Measurements from ENCODE around the gene CNTNAP5. TPM values are rescaled to one million over a fixed set of nuclear protein-coding genes. Genes with fewer than 3 reads are reported as not detected.

CNTNAP5 gene
- total RNA-seq, 1 donor from 2014 or later: not detected

DNA sequence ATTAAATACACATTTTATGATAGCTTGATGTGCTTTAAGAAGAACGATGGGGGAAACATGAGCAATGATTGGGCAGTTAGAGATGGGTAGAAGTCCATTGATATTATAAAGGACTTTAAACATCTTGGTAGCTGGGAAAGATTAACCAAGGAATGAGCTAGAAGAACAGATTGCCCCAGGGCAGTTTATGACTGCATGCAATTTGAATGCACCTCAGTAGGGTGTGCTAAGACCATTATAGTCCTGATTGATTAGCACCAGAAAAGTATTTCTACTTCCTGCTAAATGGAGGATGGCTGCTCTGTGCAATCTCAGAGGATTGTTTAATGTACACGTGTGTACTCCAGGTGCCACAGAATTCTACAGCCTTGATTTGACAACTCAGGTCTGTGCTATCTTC, 641.9 kb downstream of the CNTNAP5 start:
- H3F3A ChIP-seq (ENCODE audit: low read depth): no peaks in the 10 kb centered on the region
- no peak overlapping the region for H3K4me3 ChIP-seq
- no peak overlapping the region for H2AFZ ChIP-seq (replicated peaks)
- H3K4me2 ChIP-seq: no peak overlapping the region
- H3K9me3 Mint-ChIP-seq: no peaks in the 10 kb centered on the region
- no peaks in the 10 kb centered on the region for H3K36me3 Mint-ChIP-seq
- no peak for DNase-seq (ENCODE audit: low spot score)
- H3K4me1 ChIP-seq: peaks cover 5% of the 10 kb centered on the region
- no peak overlapping the region for H3K27ac Mint-ChIP-seq
- no peaks in the 10 kb centered on the region for H3K9me3 ChIP-seq (ENCODE audit: low read depth)
- no peaks in the 10 kb centered on the region for H4K20me1 ChIP-seq (ENCODE audit: low read depth)
- TF ChIP-seq CTCF (IDR thresholded peaks at IDR 0.05): no peak
- no peak for TF ChIP-seq EZH2phosphoT487 (IDR thresholded peaks at IDR 0.05)
- no peak for TF ChIP-seq EZH2 (IDR thresholded peaks at IDR 0.05)
- H3K27ac ChIP-seq: no peak overlapping the region
- H3K9ac ChIP-seq: no peak overlapping the region
- H3K4me3 Mint-ChIP-seq: no peak overlapping the region
- H3K27me3 Mint-ChIP-seq (ENCODE audit: insufficient read depth, low read depth): peaks cover 4% of the 10 kb centered on the region
- H3K4me1 Mint-ChIP-seq: peaks cover 4% of the 10 kb centered on the region
- H3K36me3 ChIP-seq: no peaks in the 10 kb centered on the region
- no peaks in the 10 kb centered on the region for H3K79me2 ChIP-seq (ENCODE audit: low read depth)
- H3K27me3 ChIP-seq: no peaks in the 10 kb centered on the region

- Histone ChIP-seq H3F3A (ENCODE audit: low read depth) (no peaks in the 10 kb centered on the region), H3K27ac (no peak overlapping the region), H3K9me3 (ENCODE audit: low read depth) (no peaks in the 10 kb centered on the region), H4K20me1 (ENCODE audit: low read depth) (no peaks in the 10 kb centered on the region), H3K4me2 (no peak overlapping the region), H3K79me2 (ENCODE audit: low read depth) (no peaks in the 10 kb centered on the region), H3K4me3 (no peak overlapping the region), H3K36me3 (no peaks in the 10 kb centered on the region), H3K9ac (no peak overlapping the region), H3K27me3 (no peaks in the 10 kb centered on the region), H2AFZ (replicated peaks) (no peak overlapping the region), H3K4me1 (peaks cover 5% of the 10 kb centered on the region)
- Mint-ChIP-seq H3K4me3 (no peak overlapping the region), H3K9me3 (no peaks in the 10 kb centered on the region), H3K27me3 (ENCODE audit: insufficient read depth, low read depth) (peaks cover 4% of the 10 kb centered on the region), H3K27ac (no peak overlapping the region), H3K4me1 (peaks cover 4% of the 10 kb centered on the region), H3K36me3 (no peaks in the 10 kb centered on the region)
- no peak for TF ChIP-seq EZH2phosphoT487 (IDR thresholded peaks at IDR 0.05)
- TF ChIP-seq CTCF (IDR thresholded peaks at IDR 0.05): no peak
- no peak for TF ChIP-seq EZH2 (IDR thresholded peaks at IDR 0.05)
- DNase-seq (ENCODE audit: low spot score): no peak
Observed at GRCh38 chr2:124668161-124668560, 643.1 kb downstream of the CNTNAP5 start.

GRCh38 chr2:124670187-124670586, 645.1 kb downstream of the CNTNAP5 start:
- H3K27me3 Mint-ChIP-seq (ENCODE audit: insufficient read depth, low read depth): peaks cover 2% of the 10 kb centered on the region
- no peaks in the 10 kb centered on the region for H3K36me3 ChIP-seq
- no peak overlapping the region for H3K4me2 ChIP-seq
- no peaks in the 10 kb centered on the region for H3K79me2 ChIP-seq (ENCODE audit: low read depth)
- no peak overlapping the region for H3K27ac Mint-ChIP-seq
- H3K9ac ChIP-seq: no peak overlapping the region
- no peak for DNase-seq (ENCODE audit: low spot score)
- no peaks in the 10 kb centered on the region for H3F3A ChIP-seq (ENCODE audit: low read depth)
- H3K4me3 Mint-ChIP-seq: no peak overlapping the region
- H4K20me1 ChIP-seq (ENCODE audit: low read depth): no peaks in the 10 kb centered on the region
- H3K9me3 ChIP-seq (ENCODE audit: low read depth): no peaks in the 10 kb centered on the region
- H3K4me1 ChIP-seq: peaks cover 5% of the 10 kb centered on the region
- H3K9me3 Mint-ChIP-seq: no peaks in the 10 kb centered on the region
- no peak overlapping the region for H3K27ac ChIP-seq
- H2AFZ ChIP-seq (replicated peaks): no peak overlapping the region
- H3K4me3 ChIP-seq: no peak overlapping the region
- no peaks in the 10 kb centered on the region for H3K27me3 ChIP-seq
- no peaks in the 10 kb centered on the region for H3K36me3 Mint-ChIP-seq
- H3K4me1 Mint-ChIP-seq: peaks cover 4% of the 10 kb centered on the region
- TF ChIP-seq CTCF (IDR thresholded peaks at IDR 0.05): no peak
- no peak for TF ChIP-seq EZH2 (IDR thresholded peaks at IDR 0.05)
- no peak for TF ChIP-seq EZH2phosphoT487 (IDR thresholded peaks at IDR 0.05)
